ENCODE data around the gene RHOF.

The RHOF gene

DNA sequence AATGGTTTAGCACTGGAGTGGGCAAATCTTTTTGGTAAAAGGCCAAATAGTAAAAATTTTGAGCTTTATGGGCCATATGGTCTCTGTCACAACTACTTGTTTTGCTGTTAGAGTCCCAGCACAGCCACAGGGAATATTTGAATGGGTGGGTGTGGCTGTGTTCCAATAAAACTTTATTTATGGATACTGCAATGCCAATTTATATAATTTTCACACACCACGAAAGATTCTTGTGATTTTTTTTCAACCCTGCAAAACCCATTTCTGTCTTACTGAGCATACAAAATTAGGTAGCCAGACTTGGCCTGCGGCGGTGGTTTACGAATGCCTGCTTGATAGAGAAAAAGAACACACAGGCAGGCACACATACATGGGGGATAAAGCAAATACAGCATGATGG, 52.6 kb downstream of the RHOF start:
- DNase-seq, result no peak

GRCh38 chr12:121738340-121738858, 55.1 kb downstream of the RHOF start:
- DNase-seq, result no peak

- no peak for DNase-seq
Measured at GRCh38 chr12:121733849-121734248, 59.6 kb downstream of the RHOF start.

DNA sequence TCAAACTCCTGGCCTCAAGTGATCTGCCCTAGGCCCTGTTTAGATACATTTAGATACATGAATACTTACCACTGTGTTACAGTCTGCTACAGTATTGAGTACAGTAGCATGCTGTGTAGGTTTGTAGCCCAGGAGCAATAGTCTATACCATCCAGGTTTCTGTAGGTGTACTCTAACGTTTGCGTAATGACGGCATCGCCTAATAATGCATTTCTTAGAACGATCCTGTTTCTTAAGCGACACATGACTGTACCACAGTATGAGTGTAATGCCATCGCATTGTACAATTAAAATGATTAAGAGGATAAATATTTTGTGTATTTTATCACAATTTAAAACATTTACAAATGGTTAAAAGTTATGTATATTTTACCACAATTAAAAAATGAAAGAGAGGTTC, 62.0 kb downstream of the RHOF start:
- no peak for DNase-seq

- DNase-seq, result no peak
Measured at GRCh38 chr12:121729021-121729420, 64.5 kb downstream of the RHOF start.
